GM18517 (cell line): ENCODE results near the gene GPR146.

ENCODE experiments used
- ATAC-seq: cut with Tn5 transposase; IDR thresholded peaks from one replicate; pipeline ENCODE4 v1.9.1; 2021; ENCODE audit warnings: mild to moderate bottlenecking, moderate library complexity; ENCODE audit not compliant: unreplicated experiment

GPR146 gene

GRCh38 chr7:1103789-1104515 is 59.6 kb downstream of the GPR146 start:
- ATAC-seq = no peak

GRCh38 chr7:1104516-1105179 is 60.3 kb downstream of the GPR146 start:
- ATAC-seq = no peak

- no peak for ATAC-seq
These were observed 60.8 kb downstream of the GPR146 start for GRCh38 chr7:1105189-1105588.

DNA sequence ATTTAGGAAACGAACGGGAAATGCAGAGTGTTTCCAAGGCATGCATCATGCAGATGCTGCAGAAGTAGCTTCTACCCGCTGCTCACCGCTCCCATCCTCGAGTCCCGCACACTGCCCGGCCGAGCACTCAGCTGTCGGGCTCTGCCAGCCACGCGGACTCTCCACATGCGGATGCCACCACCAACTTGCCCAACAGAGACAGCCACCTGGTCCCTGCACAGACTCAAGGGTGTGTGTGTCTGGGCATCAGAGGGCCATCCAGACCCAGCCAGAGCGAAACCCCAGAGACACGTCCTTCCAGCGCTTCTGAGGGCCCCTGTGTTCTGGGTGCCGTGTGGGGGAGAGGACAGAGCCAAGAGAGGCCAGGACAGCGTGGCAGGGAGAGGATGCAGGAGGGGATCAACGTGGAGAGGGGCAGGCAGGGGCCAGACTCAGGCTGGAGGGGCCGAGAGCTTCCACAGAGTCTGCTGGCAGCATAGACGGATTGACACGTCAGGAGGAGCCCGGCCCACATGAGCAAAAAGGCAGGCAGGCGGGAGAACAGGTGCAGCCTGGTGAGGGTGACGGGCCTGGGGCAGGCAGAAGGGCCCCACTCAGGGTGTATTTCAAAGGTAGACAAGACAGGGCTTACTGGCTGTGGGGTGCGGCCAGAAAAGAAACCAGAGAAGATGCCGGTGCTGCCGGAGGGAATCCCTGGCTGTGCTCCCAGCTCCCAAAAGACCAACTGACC is 61.9 kb downstream of the GPR146 start:
- ATAC-seq = no peak

- no peak for ATAC-seq
These were observed 62.6 kb downstream of the GPR146 start for GRCh38 chr7:1106793-1107421.

- no peak for ATAC-seq
These were observed 64.0 kb downstream of the GPR146 start for GRCh38 chr7:1108264-1108920.
